ENCODE data around the gene SH3BP4. TPM values are rescaled to one million over a fixed set of nuclear protein-coding genes. Genes with fewer than 3 reads are reported as not detected.

Gene SH3BP4
- total and polyA plus RNA-seq, 2 donors (not counting 1 experiment from before 2014, with no cell fraction given), result 1.00 to 1.3 TPM

GRCh38 chr2:235091421-235091820 lies 139.6 kb downstream of the SH3BP4 start:
- Mint-ChIP-seq H3K27me3 (peaks cover 39% of the 10 kb centered on the region), H3K4me3 (no peak overlapping the region), H3K27ac (no peak overlapping the region), H3K9me3 (ENCODE audit: insufficient read depth) (no peaks in the 10 kb centered on the region), H3K4me1 (no peaks in the 10 kb centered on the region)
- H3K27ac ChIP-seq (ENCODE audit: low read length in 2 of 2), result no peak overlapping the region
- WGBS (ENCODE audit: insufficient coverage), result 94% methylated on average over 3 of the region's 4 CpGs
- no peak overlapping the region for H2AFZ ChIP-seq (ENCODE audit: insufficient read depth, low read depth, low read length, poor library complexity, severe bottlenecking)
- no peaks in the 10 kb centered on the region for H3K36me3 ChIP-seq (replicated peaks in 1 of 2; ENCODE audit: control extremely low read depth in 1 of 2, control insufficient read depth in 1 of 2, extremely low read depth in 1 of 2, insufficient read depth in 2 of 2, low read length in 1 of 2)
- H3K4me3 ChIP-seq (ENCODE audit: control extremely low read depth in 1 of 5, extremely low read depth in 1 of 5, insufficient read depth in 1 of 5, low read depth in 2 of 5, low read length in 4 of 5), result no peak overlapping the region
- no peaks in the 10 kb centered on the region for H4K20me1 ChIP-seq (ENCODE audit: control insufficient read depth, insufficient read depth, low read length, poor library complexity, severe bottlenecking)
- no peak overlapping the region for H3K9ac ChIP-seq (ENCODE audit: low read length)
- no peaks in the 10 kb centered on the region for H3K79me2 ChIP-seq (ENCODE audit: control insufficient read depth, insufficient read depth, low read length)
- ChIA-PET POLR2A (no interaction called here), CTCF (no interaction called here)
- intact Hi-C loops (cut with micrococcal nuclease), result no loop called here
- no peaks in the 10 kb centered on the region for H3K4me1 ChIP-seq (ENCODE audit: control insufficient read depth in 2 of 2, insufficient read depth in 2 of 2, low read length in 2 of 2)
- no peak overlapping the region for H3K4me2 ChIP-seq (replicated peaks; ENCODE audit: low read depth, low read length, poor library complexity, severe bottlenecking)
- TF ChIP-seq EZH2 (IDR thresholded peaks at IDR 0.05; ENCODE audit: borderline replicate concordance, insufficient read depth, low read depth, low read length, poor library complexity, severe bottlenecking) (no peak), CTCF (IDR thresholded peaks at IDR 0.05) (no peak)
- no peak for ATAC-seq (ENCODE audit: low read depth)
- no peak for DNase-seq
- H3K27me3 ChIP-seq (replicated peaks in 1 of 4; ENCODE audit: control extremely low read depth in 1 of 4, control insufficient read depth in 3 of 4, insufficient read depth in 4 of 4, low read length in 3 of 4), result peaks cover 0 to 7% (median 0%) of the 10 kb centered on the region in 4 experiments
- no peaks in the 10 kb centered on the region for H3K9me3 ChIP-seq (ENCODE audit: control extremely low read depth in 1 of 3, control insufficient read depth in 2 of 3, insufficient read depth in 1 of 3, low read length in 2 of 3)

- H3K9me3 Mint-ChIP-seq (ENCODE audit: insufficient read depth), result no peaks in the 10 kb centered on the region
These were observed 140.2 kb downstream of the SH3BP4 start for GRCh38 chr2:235091983-235092382.

More at GRCh38 chr2:235091983-235092382, 140.2 kb downstream of the SH3BP4 start:
- H3K9ac ChIP-seq (ENCODE audit: low read length), result no peak overlapping the region
- no peaks in the 10 kb centered on the region for H3K79me2 ChIP-seq (ENCODE audit: control insufficient read depth, insufficient read depth, low read length)
- H3K4me3 Mint-ChIP-seq, result no peak overlapping the region
- no peak overlapping the region for H3K27ac ChIP-seq (ENCODE audit: low read length in 2 of 2)
- DNase-seq, result no peak
- H3K36me3 ChIP-seq (replicated peaks in 1 of 2; ENCODE audit: control extremely low read depth in 1 of 2, control insufficient read depth in 1 of 2, extremely low read depth in 1 of 2, insufficient read depth in 2 of 2, low read length in 1 of 2), result no peaks in the 10 kb centered on the region
- no peaks in the 10 kb centered on the region for H3K4me1 Mint-ChIP-seq
- H3K4me3 ChIP-seq (ENCODE audit: control extremely low read depth in 1 of 5, extremely low read depth in 1 of 5, insufficient read depth in 1 of 5, low read depth in 2 of 5, low read length in 4 of 5), result no peak overlapping the region
- peaks cover 39% of the 10 kb centered on the region for H3K27me3 Mint-ChIP-seq
- TF ChIP-seq EZH2 (IDR thresholded peaks at IDR 0.05; ENCODE audit: borderline replicate concordance, insufficient read depth, low read depth, low read length, poor library complexity, severe bottlenecking) (no peak), CTCF (IDR thresholded peaks at IDR 0.05) (no peak)
- CTCF ChIA-PET, result no interaction called here
- ATAC-seq (ENCODE audit: low read depth), result no peak
- no peaks in the 10 kb centered on the region for H3K4me1 ChIP-seq (ENCODE audit: control insufficient read depth in 2 of 2, insufficient read depth in 2 of 2, low read length in 2 of 2)
- H2AFZ ChIP-seq (ENCODE audit: insufficient read depth, low read depth, low read length, poor library complexity, severe bottlenecking), result no peak overlapping the region
- no peak overlapping the region for H3K4me2 ChIP-seq (replicated peaks; ENCODE audit: low read depth, low read length, poor library complexity, severe bottlenecking)
- no peaks in the 10 kb centered on the region for H3K9me3 ChIP-seq (ENCODE audit: control extremely low read depth in 1 of 3, control insufficient read depth in 2 of 3, insufficient read depth in 1 of 3, low read length in 2 of 3)
- intact Hi-C loops (cut with micrococcal nuclease), result no loop called here
- H4K20me1 ChIP-seq (ENCODE audit: control insufficient read depth, insufficient read depth, low read length, poor library complexity, severe bottlenecking), result no peaks in the 10 kb centered on the region
- peaks cover 0 to 7% (median 0%) of the 10 kb centered on the region in 4 experiments for H3K27me3 ChIP-seq (replicated peaks in 1 of 4; ENCODE audit: control extremely low read depth in 1 of 4, control insufficient read depth in 3 of 4, insufficient read depth in 4 of 4, low read length in 3 of 4)
- WGBS (ENCODE audit: insufficient coverage), result 73% methylated on average over 7 of the region's 9 CpGs
- H3K27ac Mint-ChIP-seq, result no peak overlapping the region
- POLR2A ChIA-PET, result no interaction called here
